HG02763 (cell line): ENCODE measurements around the gene FAM222B.
A peak's percentile ranks its signal among the peaks of the same experiment; 100 is the strongest.
"Not testable (repeated sequence)": the region's sequence is repeated elsewhere in the genome, so short reads cannot be mapped to it uniquely, and the experiment has no call there.

Source experiments
- ATAC-seq: cut with Tn5 transposase; IDR thresholded peaks from one replicate; pipeline ENCODE4 v1.9.1; 2021; ENCODE audit warnings: mild to moderate bottlenecking, moderate library complexity; ENCODE audit not compliant: unreplicated experiment

FAM222B gene

DNA sequence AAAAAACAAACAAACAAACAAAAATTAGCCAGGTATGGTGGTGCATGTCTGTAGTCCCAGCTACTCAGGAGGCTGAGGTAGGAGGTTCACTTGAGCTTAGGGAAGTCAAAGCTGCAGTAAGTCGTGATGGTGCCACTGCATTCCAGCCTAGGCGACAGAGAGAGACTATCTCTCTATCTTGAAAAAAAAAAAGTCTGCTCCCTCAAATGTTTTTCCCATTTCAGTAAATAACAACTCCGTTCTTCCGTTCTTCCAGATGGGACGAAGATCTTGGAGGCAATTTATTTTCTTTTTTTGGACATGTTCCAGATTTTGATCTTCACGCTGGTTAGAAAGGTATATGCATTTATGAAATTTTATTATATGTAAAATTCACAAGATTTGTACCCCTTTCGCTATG lies 31.2 kb upstream of the FAM222B start:
- no peak for ATAC-seq

DNA sequence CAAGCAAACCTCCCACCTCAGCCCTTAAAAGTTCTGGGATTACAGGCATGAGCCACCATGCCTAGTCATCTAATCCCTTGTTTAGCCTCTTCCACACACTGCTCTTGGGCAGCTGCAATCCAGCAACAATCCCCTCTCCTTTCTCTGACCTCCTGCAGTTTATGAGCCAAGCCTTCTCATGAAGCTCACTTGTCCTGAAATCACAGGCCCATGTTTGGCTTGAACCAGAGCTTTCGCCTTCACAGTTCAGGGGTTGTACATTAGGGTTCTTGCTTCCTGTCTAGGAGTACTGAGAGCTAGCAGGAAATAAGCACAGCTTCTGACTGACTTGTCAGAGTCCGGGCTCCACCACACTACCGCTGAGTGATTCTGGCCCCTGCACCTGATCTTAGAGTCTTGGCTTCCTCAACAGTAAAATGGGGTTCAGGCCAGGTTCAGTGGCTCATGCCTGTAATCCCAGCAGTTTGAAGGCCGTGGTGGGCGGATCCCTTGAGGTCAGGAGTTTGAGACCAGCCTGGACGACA lies 28.5 kb upstream of the FAM222B start:
- ATAC-seq: peak; percentile 84

DNA sequence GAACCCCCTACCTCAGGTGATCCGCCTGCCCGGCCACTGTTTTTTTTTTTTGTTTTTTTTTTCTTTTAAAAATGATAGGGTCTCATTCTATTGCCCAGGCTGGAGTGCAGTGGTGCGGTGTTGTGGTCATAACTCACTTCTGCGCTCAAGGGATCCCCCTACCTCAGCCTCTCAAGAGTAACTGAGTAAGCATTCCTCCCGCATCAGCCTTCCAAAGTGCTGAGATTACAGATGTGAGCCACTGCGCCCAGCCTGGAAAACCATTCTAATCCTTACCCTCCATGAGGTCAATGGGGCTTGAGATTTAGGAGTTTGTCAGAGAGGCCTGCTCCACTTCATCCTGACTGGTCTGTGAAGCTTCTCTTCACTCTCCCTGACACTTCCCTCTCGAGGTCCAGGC lies 24.7 kb upstream of the FAM222B start:
- no peak for ATAC-seq

DNA sequence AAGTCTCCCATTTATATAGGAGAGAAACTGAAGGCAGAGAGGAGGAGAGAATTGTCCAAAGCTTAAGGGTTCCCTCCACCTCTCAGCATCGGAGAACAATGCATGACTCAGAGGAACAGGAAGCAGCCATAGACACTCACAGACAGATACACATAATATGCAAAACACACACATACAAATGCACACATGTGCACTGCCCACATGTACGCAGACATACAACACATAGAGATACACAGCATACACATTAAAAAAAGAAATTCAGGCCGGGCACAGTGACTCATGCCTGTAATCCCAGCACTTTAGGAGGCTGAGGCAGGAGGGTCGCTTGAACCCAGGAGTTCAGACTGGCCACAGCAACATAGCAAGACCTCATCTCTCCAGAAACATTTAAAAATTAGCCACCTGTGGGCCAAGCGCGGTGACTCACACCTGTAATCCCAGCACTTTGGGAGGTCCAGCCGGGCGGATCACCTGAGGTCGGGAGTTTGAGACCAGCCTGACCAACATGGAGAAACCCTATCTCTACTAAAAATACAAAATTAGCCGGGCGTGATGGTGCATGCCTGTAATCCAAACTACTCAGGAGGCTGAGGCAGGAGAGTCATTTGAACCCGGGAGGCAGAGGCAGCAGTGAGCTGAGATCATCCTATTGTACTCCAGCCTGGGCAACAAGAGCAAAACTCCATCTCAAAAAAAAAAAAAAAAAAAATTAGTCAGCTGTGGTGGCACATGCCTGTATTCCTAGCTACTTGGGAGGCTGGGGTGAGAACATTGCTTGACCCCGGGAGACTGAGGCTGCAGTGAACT lies 23.6 kb upstream of the FAM222B start:
- ATAC-seq: no peak

DNA sequence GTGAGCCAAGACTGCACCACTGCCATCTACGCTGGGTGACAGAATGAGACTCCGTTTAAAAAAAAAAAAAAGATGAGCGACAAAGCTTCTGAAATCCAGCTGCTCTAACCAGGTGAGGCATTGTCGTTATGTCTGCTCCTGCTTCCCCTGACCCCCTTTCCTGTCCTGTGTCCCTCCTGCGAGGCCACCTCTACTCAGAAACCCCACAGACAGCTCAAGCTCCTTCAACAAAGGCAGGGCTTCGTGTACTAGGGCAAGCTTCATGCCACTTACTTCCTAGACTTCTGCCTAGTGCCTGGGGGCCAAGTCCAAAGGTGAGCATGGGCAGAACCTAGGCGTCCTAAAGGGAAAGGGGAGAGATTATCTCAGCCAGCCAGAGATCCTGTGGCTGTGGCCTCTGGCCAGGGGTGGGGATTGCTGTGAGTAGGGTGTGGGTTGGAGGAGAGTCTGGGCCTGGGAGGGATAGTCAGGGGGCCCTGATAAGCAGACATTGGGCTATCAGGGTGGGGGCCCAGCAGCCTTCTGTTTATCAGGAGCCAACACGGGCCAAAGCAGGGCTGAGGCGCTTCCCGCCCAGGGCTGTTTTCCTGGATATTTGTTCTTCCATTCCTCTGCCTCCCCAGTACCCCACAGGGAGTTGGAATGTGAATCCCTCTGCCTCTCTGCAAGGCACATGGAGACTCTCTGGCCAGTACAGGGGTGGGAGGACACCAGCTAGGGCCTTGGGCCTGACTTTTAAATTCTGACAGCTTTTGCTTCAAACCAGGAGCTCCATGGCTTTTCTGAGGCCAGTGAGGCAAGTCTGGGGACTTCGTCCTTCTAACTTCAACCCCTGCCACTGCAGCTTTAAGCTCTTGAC lies 22.6 kb upstream of the FAM222B start:
- ATAC-seq: no peak

DNA sequence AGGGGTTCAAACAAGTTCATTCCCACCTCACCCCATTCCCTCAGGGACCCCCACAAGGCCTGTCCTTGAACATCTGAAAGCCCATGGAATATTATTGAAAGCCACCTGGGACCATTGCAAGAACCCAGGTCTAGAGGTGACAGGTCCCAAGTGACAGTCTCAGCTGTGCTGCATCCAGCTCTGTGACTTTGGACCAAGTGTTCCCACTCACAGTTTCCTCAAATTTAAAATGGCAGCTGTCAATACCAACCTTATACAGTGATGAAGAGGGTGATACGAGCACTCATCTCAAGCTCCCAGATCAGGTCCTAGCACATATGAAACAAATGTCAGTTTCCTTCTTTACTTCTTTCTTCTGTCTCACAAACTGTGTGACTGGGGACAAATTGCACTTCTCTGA lies 21.4 kb upstream of the FAM222B start:
- ATAC-seq: no peak

DNA sequence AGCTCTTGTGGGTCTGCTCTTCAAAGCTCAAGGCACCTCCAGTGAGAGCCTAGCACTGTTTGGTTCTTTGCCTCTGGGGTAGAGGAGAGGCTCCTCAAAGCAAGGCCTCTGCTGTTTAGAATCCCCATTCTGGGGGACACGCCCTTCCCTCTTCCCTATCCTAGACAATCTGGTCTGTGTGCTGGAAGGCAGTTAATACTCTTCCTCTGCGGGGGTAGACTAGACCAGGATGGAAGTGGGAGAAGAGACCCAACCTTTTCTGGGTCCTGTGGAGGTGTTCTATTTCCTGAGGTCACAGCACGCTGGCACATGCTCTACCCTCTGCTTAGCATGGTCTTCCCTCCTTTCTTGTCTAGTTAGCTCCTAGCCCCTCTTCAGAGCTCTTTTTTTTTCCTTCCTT lies 20.0 kb upstream of the FAM222B start:
- no peak for ATAC-seq

DNA sequence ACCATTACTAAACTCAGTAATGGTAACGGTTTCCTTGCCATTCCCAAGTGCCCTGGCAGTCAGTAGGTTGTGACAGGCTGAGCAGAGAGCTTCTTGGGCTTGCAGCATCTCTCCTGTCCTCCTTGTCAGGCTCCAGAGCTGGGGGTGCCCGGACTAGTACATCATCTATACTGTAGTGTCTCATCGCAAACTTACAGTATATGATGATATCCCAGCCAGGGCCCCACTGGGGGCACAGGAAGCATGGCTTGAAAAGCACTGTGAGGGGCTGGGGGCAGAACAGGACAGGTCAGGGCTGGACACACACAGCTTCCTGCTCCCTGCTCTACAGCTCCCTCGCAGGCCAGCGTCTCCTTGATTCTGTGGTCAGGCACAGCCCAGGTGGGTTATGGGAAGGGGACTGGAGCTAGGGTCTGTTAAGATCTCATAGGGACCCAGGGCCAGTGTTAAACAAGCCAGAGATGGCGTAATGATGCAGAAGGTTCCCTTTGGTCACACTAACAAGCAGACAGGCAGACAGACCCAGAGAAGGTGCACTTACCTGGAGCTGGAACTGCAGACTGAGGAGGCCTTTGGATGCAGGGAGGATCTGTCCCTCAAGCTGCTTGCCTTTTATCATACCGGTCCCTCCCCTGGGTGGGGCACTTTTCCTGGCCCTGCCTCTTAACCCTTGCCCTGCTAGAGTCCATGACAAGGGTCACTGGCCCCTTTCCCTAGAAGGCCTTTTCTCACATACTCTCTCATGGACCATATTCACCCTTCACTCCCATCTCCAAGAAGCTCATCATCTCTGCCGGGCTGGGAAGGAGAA lies 19.0 kb upstream of the FAM222B start:
- no peak for ATAC-seq

DNA sequence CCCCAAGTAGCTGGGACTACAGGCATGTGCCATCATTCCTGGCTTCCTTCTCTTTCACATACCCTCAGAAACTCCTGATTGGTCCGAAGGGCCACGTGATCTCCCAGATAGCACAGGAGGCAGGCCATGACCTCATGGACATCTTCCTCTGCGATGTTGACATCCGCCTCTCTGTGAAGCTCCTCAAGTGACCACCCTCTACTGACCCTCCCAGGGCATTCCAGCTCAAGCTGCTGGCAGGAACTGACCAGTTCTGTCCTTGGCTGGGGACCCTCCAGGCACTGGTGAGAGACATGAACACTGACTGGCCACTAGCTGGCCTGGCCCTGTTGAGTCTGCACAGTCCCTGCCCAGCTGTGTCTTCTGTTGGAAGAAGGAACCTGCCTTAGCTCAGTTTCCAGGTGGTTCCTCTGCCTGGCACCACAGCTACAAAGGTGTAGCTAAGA lies 17.8 kb upstream of the FAM222B start:
- no peak for ATAC-seq

DNA sequence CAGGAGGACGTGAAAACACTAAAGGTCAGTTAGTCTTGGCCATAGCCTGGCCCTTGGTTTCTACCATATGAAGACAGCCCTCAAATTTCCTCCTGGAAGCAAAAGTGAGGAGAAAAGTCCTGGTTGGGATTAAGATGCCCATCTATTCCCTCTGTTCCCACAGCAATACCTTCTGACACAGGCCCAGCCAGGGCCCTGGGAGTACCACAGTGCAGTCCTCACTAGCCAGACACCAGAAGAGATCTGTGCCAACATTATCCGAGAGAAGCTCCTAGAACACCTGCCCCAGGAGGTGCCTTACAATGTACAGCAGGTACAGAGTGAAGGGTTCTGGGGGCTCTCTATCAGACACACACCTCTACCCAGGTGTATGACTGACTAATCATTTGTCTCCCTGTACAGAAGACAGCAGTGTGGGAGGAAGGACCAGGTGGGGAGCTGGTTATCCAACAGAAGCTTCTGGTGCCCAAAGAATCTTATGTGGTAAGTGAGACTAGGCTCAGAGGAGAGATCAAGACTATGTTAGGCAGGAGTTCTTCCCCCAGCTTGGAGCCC lies 16.3 kb upstream of the FAM222B start:
- ATAC-seq: no peak

DNA sequence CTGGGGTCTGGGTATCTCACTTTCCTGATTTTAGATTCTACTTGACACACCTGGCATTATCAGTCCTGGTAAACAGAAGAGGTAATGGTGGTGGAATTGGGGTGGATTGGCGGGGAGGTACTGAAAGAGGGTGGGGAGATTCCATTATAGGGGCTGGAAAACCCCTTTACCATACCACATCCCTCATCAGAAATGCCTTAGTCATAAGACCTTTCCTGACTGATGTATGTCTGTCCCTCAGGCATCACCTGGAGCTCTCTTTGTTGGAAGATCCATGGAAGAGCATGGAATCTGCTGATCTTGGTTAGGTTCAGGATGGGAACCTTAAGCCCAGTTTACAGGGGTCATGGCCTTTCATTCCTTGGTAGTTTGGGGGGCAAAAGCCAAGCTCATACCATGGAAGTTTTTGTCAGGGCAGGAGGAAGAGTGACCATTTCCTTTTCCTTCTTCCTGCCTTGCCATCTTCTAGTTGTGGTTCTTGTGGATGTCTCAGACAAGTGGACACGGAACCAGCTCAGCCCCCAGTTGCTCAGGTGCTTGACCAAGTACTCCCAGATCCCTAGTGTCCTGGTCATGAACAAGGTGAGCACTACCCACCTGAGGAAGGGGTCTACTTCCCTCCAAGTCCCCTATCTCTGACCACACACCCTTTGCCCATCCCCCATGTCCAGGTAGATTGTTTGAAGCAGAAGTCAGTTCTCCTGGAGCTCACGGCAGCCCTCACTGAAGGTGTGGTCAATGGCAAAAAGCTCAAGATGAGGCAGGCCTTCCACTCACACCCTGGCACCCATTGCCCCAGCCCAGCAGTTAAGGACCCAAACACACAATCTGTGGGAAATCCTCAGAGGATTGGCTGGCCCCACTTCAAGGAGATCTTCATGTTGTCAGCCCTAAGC lies 15.6 kb upstream of the FAM222B start:
- ATAC-seq: no peak

DNA sequence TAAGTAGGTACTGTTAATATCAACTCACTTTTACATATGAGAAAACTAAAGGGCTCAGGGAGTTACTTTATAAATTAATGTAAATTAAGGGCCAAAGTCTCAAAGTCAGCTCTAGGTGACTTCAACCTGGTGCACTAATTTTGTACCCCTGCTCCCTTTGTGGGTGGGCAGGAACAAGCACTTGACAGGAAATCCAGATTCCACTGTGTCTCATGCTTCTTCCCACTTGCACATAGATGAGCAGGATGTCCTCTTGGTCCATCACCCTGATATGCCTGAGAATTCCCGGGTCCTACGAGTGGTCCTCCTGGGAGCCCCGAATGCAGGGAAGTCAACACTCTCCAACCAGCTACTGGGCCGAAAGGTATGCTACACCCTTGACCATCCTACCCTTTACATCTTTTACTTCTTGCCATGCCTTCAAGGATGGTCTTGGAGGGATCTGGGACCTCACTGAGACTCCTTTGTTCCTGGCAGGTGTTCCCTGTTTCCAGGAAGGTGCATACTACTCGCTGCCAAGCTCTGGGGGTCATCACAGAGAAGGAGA lies 13.5 kb upstream of the FAM222B start:
- ATAC-seq: no peak

DNA sequence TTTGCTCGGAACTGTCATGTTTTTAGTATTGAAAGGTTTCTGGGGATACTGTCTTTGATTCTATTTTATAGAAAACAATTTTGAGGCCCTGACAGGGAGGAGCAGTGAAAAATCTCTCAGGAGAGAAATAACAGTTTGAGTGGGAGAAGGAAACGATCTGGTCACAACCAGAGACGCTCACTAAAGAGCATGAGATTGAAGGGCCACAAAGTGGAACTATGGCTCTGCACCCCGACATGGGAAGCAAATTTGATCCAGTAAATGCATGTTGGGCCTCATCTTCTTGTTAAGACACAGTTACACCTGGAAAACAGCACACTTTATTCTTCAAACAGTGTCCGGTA lies 12.7 kb upstream of the FAM222B start:
- no peak for ATAC-seq

DNA sequence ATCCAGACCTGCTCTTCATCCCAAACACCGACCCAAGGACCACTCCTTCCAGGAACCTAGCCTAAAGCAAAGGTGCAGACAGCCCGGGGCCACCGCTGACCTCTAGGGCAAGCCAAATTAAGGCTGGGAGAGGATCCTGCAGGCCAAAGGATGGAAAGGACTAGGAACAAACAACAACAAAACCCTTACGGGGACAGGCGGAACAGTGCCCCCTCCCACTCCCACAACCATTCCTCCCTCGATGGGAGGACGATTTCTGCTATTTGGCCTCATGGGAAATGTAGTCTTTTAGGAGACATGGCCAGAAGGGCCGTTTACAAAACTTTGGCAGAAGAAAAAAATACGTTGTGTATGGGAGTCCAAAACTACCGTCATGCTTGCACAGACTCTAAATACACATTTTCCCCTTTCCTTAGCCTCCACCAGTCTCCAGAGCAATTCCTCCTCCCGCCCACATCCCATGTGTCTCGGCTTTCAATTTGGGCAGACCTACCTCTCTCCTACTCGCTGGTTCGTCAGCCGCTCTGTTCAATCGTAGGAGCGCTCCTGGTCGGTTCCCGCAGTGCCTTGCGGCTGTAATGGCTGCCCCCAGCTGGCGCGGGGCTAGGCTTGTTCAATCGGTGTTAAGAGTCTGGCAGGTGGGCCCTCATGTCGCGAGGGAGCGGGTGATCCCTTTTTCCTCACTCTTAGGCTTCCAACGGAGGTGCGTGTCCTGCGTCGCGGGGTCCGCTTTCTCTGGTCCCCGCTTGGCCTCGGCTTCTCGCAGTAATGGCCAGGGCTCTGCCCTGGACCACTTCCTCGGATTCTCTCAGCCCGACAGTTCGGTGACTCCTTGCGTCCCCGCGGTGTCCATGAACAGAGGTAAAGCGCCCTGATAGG lies 12.1 kb upstream of the FAM222B start, which contains the start of gene ERAL1:
Gene ERAL1, plus strand, starts transcription at position 560 of the 879 bp plus-strand sequence. Its CDS starts 19 bp downstream, at position 579.
- ATAC-seq: peak; percentile 92

DNA sequence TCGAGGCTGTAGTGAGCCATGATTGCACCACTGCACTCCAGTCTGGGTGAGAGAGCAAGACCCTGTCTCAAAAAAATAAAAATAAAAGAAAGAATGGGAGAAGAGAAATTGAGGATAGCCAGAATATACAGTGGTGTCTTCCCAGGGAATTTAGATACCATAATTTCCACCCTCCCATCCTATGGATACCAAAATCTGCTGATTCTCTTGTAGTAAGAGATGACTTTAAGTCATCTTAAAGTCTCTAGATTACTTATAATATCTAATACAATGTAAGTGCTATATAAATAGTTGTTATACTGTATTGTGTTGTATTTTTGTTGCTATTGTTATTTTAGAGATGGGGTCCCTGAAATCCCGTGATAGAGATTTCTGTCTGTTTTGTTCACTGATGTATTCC lies 10.7 kb upstream of the FAM222B start:
- ATAC-seq: no peak

DNA sequence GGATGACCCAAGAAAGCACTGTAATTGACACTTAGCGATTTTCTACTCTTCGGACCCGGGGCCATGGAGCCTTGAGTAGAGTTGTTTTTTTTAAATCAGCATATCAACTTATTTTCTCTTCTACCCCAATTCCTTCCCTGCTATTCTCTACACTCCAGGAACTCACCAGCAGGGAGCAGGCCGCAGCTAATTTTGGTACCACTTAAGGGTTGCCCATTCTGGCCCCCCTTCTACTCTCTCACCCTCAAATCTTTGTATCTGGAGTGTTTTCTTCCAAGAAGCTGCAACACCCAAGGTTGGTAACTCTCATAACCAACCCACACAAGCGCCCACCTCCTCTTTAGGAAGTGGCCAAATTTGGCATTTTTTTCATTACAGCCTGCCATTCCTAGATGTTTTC lies 6.7 kb upstream of the FAM222B start:
- ATAC-seq: no peak

DNA sequence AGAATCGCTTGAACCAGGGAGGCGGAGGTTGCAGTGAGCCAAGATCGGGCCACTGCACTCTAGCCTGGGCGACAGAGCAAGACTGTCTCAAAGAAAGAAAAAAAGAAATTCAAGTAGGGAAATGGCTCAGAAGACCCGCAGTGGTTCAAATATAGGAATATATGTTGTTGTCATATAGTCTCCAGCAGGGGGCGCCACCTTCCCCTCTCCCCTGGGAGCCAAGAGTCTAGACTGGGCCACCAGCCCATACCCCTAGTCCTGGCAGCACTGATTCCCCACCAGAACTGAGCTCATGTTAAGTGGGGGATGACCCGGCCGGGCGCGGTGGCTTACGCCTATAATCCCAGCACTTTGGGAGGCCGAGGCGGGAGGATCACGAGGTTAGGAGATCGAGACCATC lies 6.1 kb upstream of the FAM222B start:
- ATAC-seq: not testable (repeated sequence)

DNA sequence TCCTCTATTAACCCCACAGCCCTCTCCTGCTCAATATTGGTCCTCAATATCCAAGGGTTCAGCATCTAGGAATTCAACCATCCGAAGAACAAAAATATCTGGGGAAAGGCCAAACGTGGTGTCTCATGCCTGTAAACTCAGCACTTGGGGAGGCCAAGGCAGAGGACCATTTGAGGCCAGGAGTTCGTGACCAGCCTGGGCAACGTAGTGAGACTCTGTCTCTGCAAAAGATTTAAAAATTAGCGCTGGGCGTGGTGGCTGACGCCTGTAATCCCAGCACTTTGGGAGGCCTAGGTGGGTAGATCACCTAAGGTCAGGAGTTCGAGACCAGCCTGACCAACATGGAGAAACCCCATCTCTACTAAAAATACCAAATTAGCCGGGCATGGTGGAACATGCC lies 4.1 kb upstream of the FAM222B start:
- not testable (repeated sequence) for ATAC-seq
